ENCODE results near the gene BICRAL.

The BICRAL gene

DNA sequence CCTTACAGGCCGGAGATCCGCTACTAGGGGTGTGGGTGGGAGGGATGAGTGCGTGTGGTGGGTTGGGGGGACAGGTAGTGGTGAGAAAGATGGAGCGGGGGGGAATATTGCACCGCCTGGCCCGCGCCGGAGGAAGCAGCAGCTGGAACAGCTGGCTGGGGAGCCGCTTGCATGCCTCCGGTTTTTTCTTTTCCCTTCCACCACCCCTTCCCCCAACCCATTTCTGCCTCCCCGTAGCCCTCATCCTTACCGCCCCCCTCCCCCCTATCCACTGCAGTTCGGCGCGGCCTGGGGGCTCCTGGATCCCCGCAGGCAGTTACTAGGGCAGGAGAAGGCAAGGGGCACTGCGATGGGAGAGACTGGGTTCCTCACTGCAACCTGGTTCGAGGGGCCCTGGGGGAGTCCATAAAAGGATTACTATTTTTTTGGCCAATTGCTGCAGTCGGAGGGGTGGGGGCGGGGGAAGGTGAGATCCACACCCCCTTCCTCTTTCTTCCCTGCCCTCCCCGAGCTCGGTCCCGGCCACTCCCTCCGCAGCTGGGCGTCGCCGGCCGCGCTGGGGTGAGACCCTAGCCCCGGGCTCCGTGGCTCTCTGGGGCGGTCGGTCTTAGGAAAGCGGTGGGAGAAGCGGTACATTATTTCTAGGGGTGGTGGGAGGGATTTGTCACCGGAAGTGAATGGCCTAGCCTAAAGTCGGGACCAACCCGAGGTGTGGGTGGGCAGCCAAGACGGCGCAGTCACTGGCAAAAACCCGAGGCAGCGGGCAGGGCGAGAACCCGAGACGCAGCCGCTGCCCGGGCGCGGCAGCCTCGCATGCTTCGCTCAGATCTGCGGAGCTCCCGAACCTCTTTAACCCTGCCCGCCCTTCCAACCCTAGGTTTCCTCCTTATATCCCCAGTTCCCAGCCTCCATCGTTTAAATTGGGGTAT lies 35.1 kb upstream of the BICRAL start:
- Histone ChIP-seq H3K36me3 (ENCODE audit: control insufficient read depth, insufficient read depth, low read length) (no peaks in the 10 kb centered on the region), H3K4me1 (ENCODE audit: control insufficient read depth, insufficient read depth, low read length) (peaks cover 10% of the 10 kb centered on the region), H3K4me3 (ENCODE audit: insufficient read depth, low read depth, low read length) (peak overlapping the region; percentile 70), H3K27me3 (ENCODE audit: control insufficient read depth, insufficient read depth, low read length, poor library complexity, severe bottlenecking) (no peaks in the 10 kb centered on the region), H3K27ac (ENCODE audit: insufficient read depth, low read depth, low read length, poor library complexity, severe bottlenecking) (peak overlapping the region; percentile 98), H3K9me3 (ENCODE audit: control insufficient read depth, low read length) (no peaks in the 10 kb centered on the region)
- WGBS, 2 experiments = 0 to 1% methylated on average over 53 to 55 of the region's 55 CpGs

- Histone ChIP-seq H3K4me1 (ENCODE audit: control insufficient read depth, insufficient read depth, low read length) (peaks cover 10% of the 10 kb centered on the region), H3K36me3 (ENCODE audit: control insufficient read depth, insufficient read depth, low read length) (no peaks in the 10 kb centered on the region), H3K27me3 (ENCODE audit: control insufficient read depth, insufficient read depth, low read length, poor library complexity, severe bottlenecking) (no peaks in the 10 kb centered on the region), H3K4me3 (ENCODE audit: insufficient read depth, low read depth, low read length) (no peak overlapping the region), H3K9me3 (ENCODE audit: control insufficient read depth, low read length) (no peaks in the 10 kb centered on the region), H3K27ac (ENCODE audit: insufficient read depth, low read depth, low read length, poor library complexity, severe bottlenecking) (no peak overlapping the region)
- WGBS, 2 experiments = 81 to 83% methylated on average over 8 of the region's 8 CpGs
These were observed 33.5 kb upstream of the BICRAL start for GRCh38 chr6:42748203-42748898.

DNA sequence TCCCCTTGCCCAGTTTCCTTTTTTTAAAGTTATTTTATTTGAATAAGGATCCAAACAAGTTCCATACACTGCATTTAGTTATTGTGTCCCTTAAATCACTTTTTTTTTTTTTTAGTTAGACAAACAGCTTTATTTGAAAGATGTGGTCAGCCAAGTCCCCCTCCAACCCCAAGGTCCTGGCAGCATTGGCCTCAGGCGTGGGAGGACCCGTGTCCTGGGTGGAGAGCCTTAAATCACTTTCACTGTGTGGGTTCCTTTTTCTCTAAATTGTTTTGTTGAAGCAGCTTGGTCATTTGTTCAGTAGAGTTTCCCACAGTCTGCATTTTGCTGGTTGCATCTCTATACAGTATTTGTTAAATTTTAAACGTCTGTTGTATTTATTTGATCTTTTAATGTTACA lies 30.8 kb upstream of the BICRAL start:
- H3K27ac ChIP-seq (ENCODE audit: insufficient read depth, low read depth, low read length, poor library complexity, severe bottlenecking) = no peak overlapping the region
- H3K36me3 ChIP-seq (ENCODE audit: control insufficient read depth, insufficient read depth, low read length) = no peaks in the 10 kb centered on the region
- H3K4me1 ChIP-seq (ENCODE audit: control insufficient read depth, insufficient read depth, low read length) = no peaks in the 10 kb centered on the region
- WGBS, 2 experiments = 91 to 93% methylated on average over 3 of the region's 3 CpGs
- no peaks in the 10 kb centered on the region for H3K27me3 ChIP-seq (ENCODE audit: control insufficient read depth, insufficient read depth, low read length, poor library complexity, severe bottlenecking)
- H3K9me3 ChIP-seq (ENCODE audit: control insufficient read depth, low read length) = no peaks in the 10 kb centered on the region
- no peak overlapping the region for H3K4me3 ChIP-seq (ENCODE audit: insufficient read depth, low read depth, low read length)

DNA sequence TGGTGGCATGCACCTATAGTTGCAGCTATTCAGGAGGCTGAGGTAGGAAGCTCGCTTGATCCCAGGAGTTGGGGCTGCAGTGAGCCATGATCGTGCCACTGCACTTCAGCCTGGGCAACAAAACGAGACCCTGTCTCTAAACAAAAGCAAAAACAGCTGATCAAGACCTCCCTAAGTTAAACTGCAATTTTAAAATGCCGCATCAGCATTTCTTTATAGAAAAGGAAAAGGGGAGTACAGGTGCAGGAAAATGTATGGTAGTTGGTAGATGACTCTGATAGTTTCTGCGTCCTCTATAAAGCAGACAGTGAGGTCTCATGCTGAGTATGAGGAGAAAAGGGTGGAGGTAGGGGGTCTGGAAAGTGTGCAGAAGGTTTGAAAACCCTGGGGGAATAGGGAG lies 27.1 kb upstream of the BICRAL start:
- no peaks in the 10 kb centered on the region for H3K36me3 ChIP-seq (ENCODE audit: control insufficient read depth, insufficient read depth, low read length)
- no peaks in the 10 kb centered on the region for H3K27me3 ChIP-seq (ENCODE audit: control insufficient read depth, insufficient read depth, low read length, poor library complexity, severe bottlenecking)
- H3K27ac ChIP-seq (ENCODE audit: insufficient read depth, low read depth, low read length, poor library complexity, severe bottlenecking) = no peak overlapping the region
- no peaks in the 10 kb centered on the region for H3K9me3 ChIP-seq (ENCODE audit: control insufficient read depth, low read length)
- H3K4me1 ChIP-seq (ENCODE audit: control insufficient read depth, insufficient read depth, low read length) = peaks cover 7% of the 10 kb centered on the region
- WGBS, 2 experiments = 82 to 83% methylated on average over 5 of the region's 5 CpGs
- H3K4me3 ChIP-seq (ENCODE audit: insufficient read depth, low read depth, low read length) = no peak overlapping the region

DNA sequence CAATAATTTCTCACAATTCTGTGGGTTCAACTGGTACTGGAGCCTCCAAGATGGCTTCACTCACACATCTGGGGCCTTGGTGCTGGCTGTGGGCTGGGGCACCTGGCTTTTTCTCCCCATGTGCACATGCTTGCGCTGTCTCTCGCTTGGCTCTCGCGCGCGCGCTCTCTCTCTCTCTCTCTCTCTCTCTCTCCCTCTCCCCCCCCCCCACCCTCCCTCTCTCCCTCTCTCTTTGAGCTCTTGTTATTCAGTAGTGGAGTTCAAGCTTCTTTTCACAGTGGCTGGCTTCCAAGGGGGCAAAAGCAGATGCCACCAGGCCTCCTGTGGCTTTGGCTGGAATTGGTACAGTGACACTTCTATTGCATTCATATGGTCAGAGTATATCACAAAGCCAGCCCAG lies 25.1 kb upstream of the BICRAL start:
- H3K4me1 ChIP-seq (ENCODE audit: control insufficient read depth, insufficient read depth, low read length) = peaks cover 7% of the 10 kb centered on the region
- 11 to 13% methylated on average over 7 of the region's 7 CpGs for WGBS, 2 experiments

GRCh38 chr6:42758756-42759430 lies 23.0 kb upstream of the BICRAL start:
- Histone ChIP-seq H3K27me3 (ENCODE audit: control insufficient read depth, insufficient read depth, low read length, poor library complexity, severe bottlenecking) (no peaks in the 10 kb centered on the region), H3K36me3 (ENCODE audit: control insufficient read depth, insufficient read depth, low read length) (no peaks in the 10 kb centered on the region), H3K4me1 (ENCODE audit: control insufficient read depth, insufficient read depth, low read length) (peaks cover 7% of the 10 kb centered on the region), H3K27ac (ENCODE audit: insufficient read depth, low read depth, low read length, poor library complexity, severe bottlenecking) (no peak overlapping the region), H3K4me3 (ENCODE audit: insufficient read depth, low read depth, low read length) (no peak overlapping the region), H3K9me3 (ENCODE audit: control insufficient read depth, low read length) (no peaks in the 10 kb centered on the region)
- 92 to 95% methylated on average over 3 of the region's 3 CpGs for WGBS, 2 experiments

More for the DNA sequence above, 25.1 kb upstream of the BICRAL start:
- no peak overlapping the region for H3K4me3 ChIP-seq (ENCODE audit: insufficient read depth, low read depth, low read length)
- no peaks in the 10 kb centered on the region for H3K36me3 ChIP-seq (ENCODE audit: control insufficient read depth, insufficient read depth, low read length)
- no peak overlapping the region for H3K27ac ChIP-seq (ENCODE audit: insufficient read depth, low read depth, low read length, poor library complexity, severe bottlenecking)
- no peaks in the 10 kb centered on the region for H3K9me3 ChIP-seq (ENCODE audit: control insufficient read depth, low read length)
- no peaks in the 10 kb centered on the region for H3K27me3 ChIP-seq (ENCODE audit: control insufficient read depth, insufficient read depth, low read length, poor library complexity, severe bottlenecking)

DNA sequence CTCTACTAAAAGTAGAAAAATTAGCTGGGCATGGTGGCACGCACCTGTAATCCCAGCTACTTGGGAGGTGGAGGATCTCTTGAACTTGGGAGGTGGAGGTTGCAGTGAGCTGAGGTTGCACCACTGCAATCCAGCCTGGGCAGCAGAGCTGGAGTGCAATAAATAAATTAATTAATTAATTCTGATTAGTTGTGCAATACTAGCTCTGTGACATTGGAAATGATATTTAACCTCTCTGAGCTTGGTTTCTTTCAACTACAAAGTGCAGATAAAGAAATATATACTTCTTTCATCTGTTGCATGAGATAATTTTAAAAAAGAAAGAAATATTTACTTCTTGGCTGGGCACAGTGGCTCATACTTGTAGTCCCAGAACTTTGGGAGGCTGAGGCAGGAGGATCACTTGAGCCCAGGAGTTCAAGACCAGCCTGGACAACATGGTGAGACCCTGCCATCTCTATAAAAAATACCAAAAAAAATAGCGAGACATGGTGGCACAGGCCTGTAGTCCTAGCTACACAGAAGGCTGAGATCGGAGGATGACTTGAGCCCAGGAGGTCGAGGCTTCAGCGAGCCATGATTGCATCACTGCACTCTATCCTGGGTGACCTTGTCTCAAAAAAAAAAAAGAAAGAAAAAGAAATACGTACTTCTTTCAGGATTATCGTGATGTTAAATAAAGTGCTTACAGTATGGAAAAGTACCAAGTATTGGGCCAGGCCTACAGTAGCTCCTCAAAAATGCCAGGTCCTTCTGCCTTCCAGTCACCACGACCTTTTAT lies 20.4 kb upstream of the BICRAL start:
- no peaks in the 10 kb centered on the region for H3K9me3 ChIP-seq (ENCODE audit: control insufficient read depth, low read length)
- no peaks in the 10 kb centered on the region for H3K27me3 ChIP-seq (ENCODE audit: control insufficient read depth, insufficient read depth, low read length, poor library complexity, severe bottlenecking)
- H3K4me3 ChIP-seq (ENCODE audit: insufficient read depth, low read depth, low read length) = no peak overlapping the region
- no peak overlapping the region for H3K27ac ChIP-seq (ENCODE audit: insufficient read depth, low read depth, low read length, poor library complexity, severe bottlenecking)
- no peaks in the 10 kb centered on the region for H3K36me3 ChIP-seq (ENCODE audit: control insufficient read depth, insufficient read depth, low read length)
- H3K4me1 ChIP-seq (ENCODE audit: control insufficient read depth, insufficient read depth, low read length) = peaks cover 3% of the 10 kb centered on the region
- 85 to 89% methylated on average over 8 of the region's 8 CpGs for WGBS, 2 experiments

DNA sequence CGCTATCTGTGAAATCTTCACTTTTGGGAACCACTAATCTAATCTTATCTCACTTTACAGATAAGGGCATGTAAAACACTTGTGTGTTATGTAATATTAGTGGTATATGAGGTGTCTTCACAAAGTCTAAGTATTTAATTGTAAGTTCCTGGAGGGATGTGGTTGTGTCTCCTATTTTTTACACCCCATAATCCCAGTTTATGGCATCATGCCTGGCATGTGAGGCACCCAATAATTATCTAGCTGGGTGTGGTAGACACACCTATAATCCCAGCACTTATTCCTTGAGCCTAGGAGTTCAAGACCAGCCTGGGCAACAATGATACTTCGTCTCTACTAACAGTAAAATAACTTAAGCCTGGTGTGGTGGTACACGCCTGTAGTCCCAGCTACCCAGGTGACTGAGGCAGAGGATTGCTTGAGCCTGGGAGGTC lies 19.4 kb upstream of the BICRAL start:
- H3K27ac ChIP-seq (ENCODE audit: insufficient read depth, low read depth, low read length, poor library complexity, severe bottlenecking) = no peak overlapping the region
- no peaks in the 10 kb centered on the region for H3K36me3 ChIP-seq (ENCODE audit: control insufficient read depth, insufficient read depth, low read length)
- no peak overlapping the region for H3K4me3 ChIP-seq (ENCODE audit: insufficient read depth, low read depth, low read length)
- no peaks in the 10 kb centered on the region for H3K9me3 ChIP-seq (ENCODE audit: control insufficient read depth, low read length)
- H3K4me1 ChIP-seq (ENCODE audit: control insufficient read depth, insufficient read depth, low read length) = no peaks in the 10 kb centered on the region
- H3K27me3 ChIP-seq (ENCODE audit: control insufficient read depth, insufficient read depth, low read length, poor library complexity, severe bottlenecking) = no peaks in the 10 kb centered on the region
- WGBS, 2 experiments = 94 to 96% methylated on average over 2 of the region's 3 CpGs

DNA sequence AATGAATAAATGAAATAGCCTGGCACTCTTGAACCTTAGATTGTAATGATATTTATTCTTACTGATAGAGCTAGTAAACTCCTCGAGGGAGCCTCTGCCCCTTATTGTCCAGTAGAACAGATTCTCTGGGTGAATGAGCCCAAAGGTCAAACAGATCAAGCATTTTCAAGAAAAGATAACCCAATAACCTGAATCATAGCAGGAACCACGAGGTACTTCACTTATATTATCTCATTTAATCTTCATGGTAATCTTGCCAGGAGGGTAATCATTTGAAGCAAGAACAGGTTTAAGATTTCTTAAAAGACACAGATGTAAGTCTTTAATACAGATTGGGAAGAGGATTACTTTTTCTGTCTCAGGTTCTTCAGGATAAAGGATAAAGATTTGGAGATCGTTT lies 18.9 kb upstream of the BICRAL start:
- WGBS, 2 experiments = 86 to 100% methylated on average over 2 to 3 of the region's 3 CpGs

More for the DNA sequence above, 18.9 kb upstream of the BICRAL start:
- no peak overlapping the region for H3K4me3 ChIP-seq (ENCODE audit: insufficient read depth, low read depth, low read length)
- no peaks in the 10 kb centered on the region for H3K36me3 ChIP-seq (ENCODE audit: control insufficient read depth, insufficient read depth, low read length)
- no peaks in the 10 kb centered on the region for H3K9me3 ChIP-seq (ENCODE audit: control insufficient read depth, low read length)
- no peaks in the 10 kb centered on the region for H3K27me3 ChIP-seq (ENCODE audit: control insufficient read depth, insufficient read depth, low read length, poor library complexity, severe bottlenecking)
- H3K4me1 ChIP-seq (ENCODE audit: control insufficient read depth, insufficient read depth, low read length) = no peaks in the 10 kb centered on the region
- H3K27ac ChIP-seq (ENCODE audit: insufficient read depth, low read depth, low read length, poor library complexity, severe bottlenecking) = no peak overlapping the region
